OCI-LY7 (cell line): ENCODE data around the gene TMEM38A. TPM values are rescaled to one million over a fixed set of nuclear protein-coding genes. Genes with fewer than 3 reads are reported as not detected.

Experiments used
- BruUV-seq: library from RNA; stranded (reverse); fragments of 400-500 nt; replicated peaks from 2 replicates; lab custom pipeline; 2021; lab: Mats Ljungman, UMichigan
- CTCF ChIA-PET: fragments of 300-600 bp; sonication (Branson Sonifier 250); formaldehyde crosslinking; loops from one replicate; lab custom pipeline; 2022; ENCODE audit warnings: antibody characterized with exemption; ENCODE audit not compliant: unreplicated experiment; lab: Charles Lee
- POLR2A ChIA-PET: fragments of 300-600 bp; sonication (Branson Sonifier 250); formaldehyde crosslinking; loops from one replicate; lab custom pipeline; 2022; ENCODE audit warnings: antibody characterized with exemption; lab: Charles Lee
- DNase-seq: peaks from one replicate; pipeline ENCODE4 v3.0.0-alpha.2; 2015; ENCODE audit warnings: low spot score
- H2AFZ ChIP-seq: fragments of 200-600 bp; sonication (generic), shearing (Covaris generic); 2 replicates; pipeline ENCODE4 v1.6.1; 2014; ENCODE audit warnings: mild to moderate bottlenecking, antibody characterized with exemption, low read length, moderate library complexity
- H3K27ac ChIP-seq: fragments of 200-600 bp; sonication (generic); 2 replicates; pipeline ENCODE4 v1.5.1; 2014; ENCODE audit warnings: mixed run types, low read depth, mild to moderate bottlenecking, moderate library complexity, low read length, inconsistent platforms; ENCODE audit not compliant: poor library complexity, severe bottlenecking
- H3K36me3 ChIP-seq: fragments of 200-600 bp; sonication (generic); 2 replicates; pipeline ENCODE4 v1.6.1; 2014; ENCODE audit warnings: mild to moderate bottlenecking, antibody characterized with exemption, low read length, moderate library complexity, mixed read lengths; ENCODE audit not compliant: insufficient read depth
- H3K4me1 ChIP-seq: fragments of 200-600 bp; sonication (generic); 2 replicates; pipeline ENCODE4 v1.5.1; 2014; ENCODE audit warnings: mild to moderate bottlenecking, low read length; ENCODE audit not compliant: insufficient read depth, poor library complexity, severe bottlenecking
- H3K4me2 ChIP-seq: fragments of 200-600 bp; sonication (generic); 2 replicates; pipeline ENCODE4 v1.6.1; 2014; ENCODE audit warnings: mild to moderate bottlenecking, low read length
- H3K4me3 ChIP-seq: fragments of 200-600 bp; sonication (generic); 2 replicates; pipeline ENCODE4 v1.5.1; 2014; ENCODE audit warnings: mild to moderate bottlenecking, low read depth, low read length; ENCODE audit not compliant: poor library complexity, severe bottlenecking
- H3K79me2 ChIP-seq: fragments of 200-600 bp; sonication (generic); 2 replicates; pipeline ENCODE4 v1.6.1; 2016; ENCODE audit warnings: low read depth, mild to moderate bottlenecking, low read length, moderate library complexity, mixed read lengths; ENCODE audit not compliant: insufficient read depth
- H3K9me2 ChIP-seq: fragments of 200-600 bp; sonication (generic); 2 replicates; pipeline ENCODE4 v1.6.1; 2016; ENCODE audit warnings: mild to moderate bottlenecking, low read length, mixed read lengths; ENCODE audit not compliant: insufficient read depth
- H3K9me3 ChIP-seq: fragments of 200-600 bp; sonication (generic); 2 replicates; pipeline ENCODE4 v1.6.1; 2014; ENCODE audit warnings: mild to moderate bottlenecking, mixed run types, low read length, mixed read lengths
- H4K20me1 ChIP-seq: fragments of 200-600 bp; sonication (generic); 2 replicates; pipeline ENCODE4 v1.6.1; 2014; ENCODE audit warnings: mild to moderate bottlenecking, antibody characterized with exemption, low read length, moderate library complexity, mixed read lengths; ENCODE audit not compliant: insufficient read depth
- CTCF ChIP-seq: fragments of 200-600 bp; sonication (generic); conservative IDR thresholded peaks from 2 replicates; pipeline ENCODE4 v1.5.1; 2014; ENCODE audit warnings: mild to moderate bottlenecking, antibody characterized with exemption, low read length, moderate library complexity, mixed read lengths
- EZH2phosphoT487 ChIP-seq: fragments of 200-600 bp; sonication (generic); IDR thresholded peaks from 2 replicates; pipeline ENCODE4 v1.6.1; 2018; ENCODE audit warnings: low read depth, borderline replicate concordance, mild to moderate bottlenecking, mixed run types, antibody characterized with exemption, low read length, moderate library complexity, mixed read lengths
- intact Hi-C: fragments of 100-400 bp; cut with micrococcal nuclease; formaldehyde crosslinking; loops from one replicate; pipeline ENCODE4 v1.10.0; 2022; ENCODE audit not compliant: unreplicated experiment
- total RNA-seq, 2 experiments: library from RNA; depleted of rRNA in 1 of 2; stranded (reverse); fragments of >200 nt in 1 of 2; shearing (Covaris generic) in 1 of 2; gene quantifications; 2 replicates each; pipeline ENCODE4 v1.2.3, GENCODE V29; 2014 to 2022

Gene TMEM38A
- total RNA-seq, 2 experiments from 2014 or later, result 18.1 to 20.4 TPM

- no peaks in the 10 kb centered on the region for H3K4me1 ChIP-seq
- H3K4me3 ChIP-seq, result no peak overlapping the region
- no peaks in the 10 kb centered on the region for H3K9me3 ChIP-seq
- intact Hi-C loops, result no loop called here
- POLR2A ChIA-PET, result no interaction called here
- no peak overlapping the region for H3K27ac ChIP-seq
- CTCF ChIA-PET, result no interaction called here
- no peaks in the 10 kb centered on the region for H3K9me2 ChIP-seq
- DNase-seq, result no peak
- BruUV-seq, result no TSS peak
- TF ChIP-seq EZH2phosphoT487, result no peak
- TF ChIP-seq CTCF, result no peak
- H3K79me2 ChIP-seq, result no peaks in the 10 kb centered on the region
- no peaks in the 10 kb centered on the region for H4K20me1 ChIP-seq
- H3K36me3 ChIP-seq, result no peaks in the 10 kb centered on the region
- no peak overlapping the region for H3K4me2 ChIP-seq
- no peak overlapping the region for H2AFZ ChIP-seq
Observed at GRCh38 chr19:16688084-16688483, 27.1 kb downstream of the TMEM38A start.

- BruUV-seq, result no TSS peak
- H2AFZ ChIP-seq, result no peak overlapping the region
- no peak for TF ChIP-seq CTCF
- no peak for TF ChIP-seq EZH2phosphoT487
- H3K4me2 ChIP-seq, result no peak overlapping the region
- H4K20me1 ChIP-seq, result no peaks in the 10 kb centered on the region
- no peak for DNase-seq
- H3K4me3 ChIP-seq, result no peak overlapping the region
- H3K9me2 ChIP-seq, result no peaks in the 10 kb centered on the region
- no peaks in the 10 kb centered on the region for H3K9me3 ChIP-seq
- H3K27ac ChIP-seq, result no peak overlapping the region
- H3K79me2 ChIP-seq, result no peaks in the 10 kb centered on the region
- H3K4me1 ChIP-seq, result no peaks in the 10 kb centered on the region
- ChIA-PET POLR2A (no interaction called here), CTCF (no interaction called here)
- intact Hi-C loops, result no loop called here
- no peaks in the 10 kb centered on the region for H3K36me3 ChIP-seq
Observed at GRCh38 chr19:16698914-16699313, 38.0 kb downstream of the TMEM38A start.

GRCh38 chr19:16702123-16702522 is 41.2 kb downstream of the TMEM38A start:
- no peak overlapping the region for H3K4me3 ChIP-seq
- no peak for TF ChIP-seq EZH2phosphoT487
- no peak for TF ChIP-seq CTCF
- no peak for DNase-seq
- intact Hi-C loops, result no loop called here
- H3K9me2 ChIP-seq, result no peaks in the 10 kb centered on the region
- H3K36me3 ChIP-seq, result no peaks in the 10 kb centered on the region
- BruUV-seq, result no TSS peak
- H3K27ac ChIP-seq, result no peak overlapping the region
- no peaks in the 10 kb centered on the region for H3K4me1 ChIP-seq
- H2AFZ ChIP-seq, result no peak overlapping the region
- ChIA-PET CTCF (no interaction called here), POLR2A (no interaction called here)
- no peaks in the 10 kb centered on the region for H3K79me2 ChIP-seq
- no peaks in the 10 kb centered on the region for H3K9me3 ChIP-seq
- H4K20me1 ChIP-seq, result no peaks in the 10 kb centered on the region
- no peak overlapping the region for H3K4me2 ChIP-seq
